PFSK-1 (cell line): ENCODE results near the gene SNHG17.

Source experiments
- POLR2AphosphoS5 ChIP-seq: IDR thresholded peaks from 2 replicates; pipeline ENCODE4 v1.6.1; 2012; ENCODE audit warnings: low read depth, mild to moderate bottlenecking, control low read depth, low read length, moderate library complexity
- REST ChIP-seq, 2 experiments: IDR thresholded peaks; 2 replicates each; pipeline versions ENCODE4 v1.6.1 to v1.8.0; 2011 to 2012; ENCODE audit warnings: low read depth in 2 of 2, low read length in 2 of 2, control low read depth in 1 of 2, inconsistent platforms in 1 of 2, mild to moderate bottlenecking in 1 of 2, moderate library complexity in 1 of 2; ENCODE audit not compliant: insufficient read depth in 1 of 2
- SIN3A ChIP-seq: IDR thresholded peaks from 2 replicates; pipeline ENCODE4 v1.6.1; 2012; ENCODE audit warnings: mild to moderate bottlenecking, low read length, moderate library complexity, borderline replicate concordance; ENCODE audit not compliant: insufficient read depth
- TAF1 ChIP-seq: IDR thresholded peaks from 2 replicates; pipeline ENCODE4 v1.6.1; 2012; ENCODE audit warnings: low read length, control low read depth, borderline replicate concordance; ENCODE audit not compliant: insufficient read depth

DNA sequence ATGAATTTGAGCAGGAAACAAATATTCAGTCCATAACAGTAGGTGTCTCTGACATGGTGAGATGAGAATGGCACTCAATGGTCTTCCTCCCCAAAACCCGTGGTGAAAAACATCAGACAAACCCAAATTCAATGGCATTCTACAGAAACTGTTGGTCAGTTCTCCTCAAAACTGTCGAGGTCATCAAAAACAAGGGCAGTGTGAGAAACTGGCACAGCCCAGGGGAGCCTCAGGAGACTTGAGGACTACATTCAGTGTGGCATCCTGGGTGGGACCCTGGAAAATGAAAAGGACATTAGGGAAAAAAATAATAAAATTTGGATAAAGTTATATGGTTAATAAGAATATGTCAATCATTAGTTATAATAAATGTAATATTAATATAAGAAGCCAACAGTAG is 48.3 kb downstream of the SNHG17 start:
- TF ChIP-seq REST (IDR thresholded peaks at IDR 0.05; ENCODE audit: insufficient read depth in 1 of 2, low read depth in 2 of 2, low read length in 2 of 2) (no peak), SIN3A (no peak), TAF1 (no peak), POLR2AphosphoS5 (no peak)
